NCI-H146 treated with DMSO at 0.1 percent for 48 hours (cell line): Measurements from ENCODE around the gene RAB3D.

Source experiments
- DNase-seq: peaks from one replicate; lab custom pipeline; 2025; ENCODE audit not compliant: unreplicated experiment; lab: John Stamatoyannopoulos, UW

RAB3D gene

GRCh38 chr19:11299946-11300810 lies 39.3 kb downstream of the RAB3D start:
- DNase-seq, result no peak

- DNase-seq, result no peak
Measured at GRCh38 chr19:11296264-11296663, 43.2 kb downstream of the RAB3D start.

GRCh38 chr19:11295665-11296245 lies 43.7 kb downstream of the RAB3D start, which contains the start of gene TSPAN16:
TSPAN16 (plus strand) TSS chr19:11296160; CDS start chr19:11296298, 138 bp downstream.
- no peak for DNase-seq

- no peak for DNase-seq
Measured at GRCh38 chr19:11295180-11295579, 44.3 kb downstream of the RAB3D start.

- peak; percentile 82 for DNase-seq
Measured at GRCh38 chr19:11293433-11294389, 45.7 kb downstream of the RAB3D start.

GRCh38 chr19:11291991-11292390 lies 47.5 kb downstream of the RAB3D start:
- no peak for DNase-seq

GRCh38 chr19:11291415-11291814 lies 48.0 kb downstream of the RAB3D start:
- no peak for DNase-seq

GRCh38 chr19:11290256-11290655 lies 49.2 kb downstream of the RAB3D start:
- no peak for DNase-seq

- no peak for DNase-seq
Measured at GRCh38 chr19:11288349-11288748, 51.1 kb downstream of the RAB3D start.

- DNase-seq, result no peak
Measured at GRCh38 chr19:11286312-11286974, 53.0 kb downstream of the RAB3D start.

- no peak for DNase-seq
Measured at GRCh38 chr19:11284515-11284914, 54.9 kb downstream of the RAB3D start.

GRCh38 chr19:11281356-11282049 lies 58.0 kb downstream of the RAB3D start:
- DNase-seq, result no peak

- DNase-seq, result no peak
Measured at GRCh38 chr19:11279505-11280236, 59.8 kb downstream of the RAB3D start.

- no peak for DNase-seq
Measured at GRCh38 chr19:11278670-11279069, 60.8 kb downstream of the RAB3D start.

GRCh38 chr19:11274533-11275086 lies 64.8 kb downstream of the RAB3D start:
- no peak for DNase-seq

- no peak for DNase-seq
Measured at GRCh38 chr19:11273989-11274388, 65.5 kb downstream of the RAB3D start.

- no peak for DNase-seq
Measured at GRCh38 chr19:11273296-11273695, 66.2 kb downstream of the RAB3D start.
